ENCODE measurements around the gene PCSK6.

The PCSK6 gene

DNA sequence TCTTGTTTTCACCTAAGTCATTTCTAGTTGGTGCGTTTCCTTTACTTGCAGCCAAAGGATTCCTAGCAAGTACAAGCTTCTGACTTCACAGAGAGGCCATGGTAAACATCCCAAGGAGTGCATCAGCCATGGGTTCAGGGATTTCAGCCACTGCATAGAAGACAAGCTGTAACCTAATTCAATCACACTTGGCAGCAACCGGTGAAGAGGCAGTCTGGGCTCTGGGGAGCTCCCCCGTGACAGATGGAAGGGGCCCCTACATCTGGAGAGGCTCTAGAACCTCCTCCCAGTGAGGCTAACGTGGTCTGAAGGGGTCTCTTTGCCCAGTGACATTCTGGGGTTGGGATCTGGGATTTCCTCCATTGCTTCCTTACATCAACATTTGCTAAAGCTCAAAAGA, 186.1 kb downstream of the PCSK6 start:
- TF ChIP-seq SPI1 (IDR thresholded peaks at IDR 0.05; ENCODE audit: borderline replicate concordance, low read depth) (no peak), GABPA (IDR thresholded peaks at IDR 0.05; ENCODE audit: low read depth) (no peak), POLR2AphosphoS5 (IDR thresholded peaks at IDR 0.05; ENCODE audit: low read depth) (no peak)
- TF ChIP-seq, protein P1, sequence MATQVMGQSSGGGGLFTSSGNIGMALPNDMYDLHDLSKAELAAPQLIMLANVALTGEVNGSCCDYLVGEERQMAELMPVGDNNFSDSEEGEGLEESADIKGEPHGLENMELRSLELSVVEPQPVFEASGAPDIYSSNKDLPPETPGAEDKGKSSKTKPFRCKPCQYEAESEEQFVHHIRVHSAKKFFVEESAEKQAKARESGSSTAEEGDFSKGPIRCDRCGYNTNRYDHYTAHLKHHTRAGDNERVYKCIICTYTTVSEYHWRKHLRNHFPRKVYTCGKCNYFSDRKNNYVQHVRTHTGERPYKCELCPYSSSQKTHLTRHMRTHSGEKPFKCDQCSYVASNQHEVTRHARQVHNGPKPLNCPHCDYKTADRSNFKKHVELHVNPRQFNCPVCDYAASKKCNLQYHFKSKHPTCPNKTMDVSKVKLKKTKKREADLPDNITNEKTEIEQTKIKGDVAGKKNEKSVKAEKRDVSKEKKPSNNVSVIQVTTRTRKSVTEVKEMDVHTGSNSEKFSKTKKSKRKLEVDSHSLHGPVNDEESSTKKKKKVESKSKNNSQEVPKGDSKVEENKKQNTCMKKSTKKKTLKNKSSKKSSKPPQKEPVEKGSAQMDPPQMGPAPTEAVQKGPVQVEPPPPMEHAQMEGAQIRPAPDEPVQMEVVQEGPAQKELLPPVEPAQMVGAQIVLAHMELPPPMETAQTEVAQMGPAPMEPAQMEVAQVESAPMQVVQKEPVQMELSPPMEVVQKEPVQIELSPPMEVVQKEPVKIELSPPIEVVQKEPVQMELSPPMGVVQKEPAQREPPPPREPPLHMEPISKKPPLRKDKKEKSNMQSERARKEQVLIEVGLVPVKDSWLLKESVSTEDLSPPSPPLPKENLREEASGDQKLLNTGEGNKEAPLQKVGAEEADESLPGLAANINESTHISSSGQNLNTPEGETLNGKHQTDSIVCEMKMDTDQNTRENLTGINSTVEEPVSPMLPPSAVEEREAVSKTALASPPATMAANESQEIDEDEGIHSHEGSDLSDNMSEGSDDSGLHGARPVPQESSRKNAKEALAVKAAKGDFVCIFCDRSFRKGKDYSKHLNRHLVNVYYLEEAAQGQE (IDR thresholded peaks at IDR 0.05; ENCODE audit: insufficient replicate concordance, low read depth): no peak
- TF ChIP-seq, protein P2, sequence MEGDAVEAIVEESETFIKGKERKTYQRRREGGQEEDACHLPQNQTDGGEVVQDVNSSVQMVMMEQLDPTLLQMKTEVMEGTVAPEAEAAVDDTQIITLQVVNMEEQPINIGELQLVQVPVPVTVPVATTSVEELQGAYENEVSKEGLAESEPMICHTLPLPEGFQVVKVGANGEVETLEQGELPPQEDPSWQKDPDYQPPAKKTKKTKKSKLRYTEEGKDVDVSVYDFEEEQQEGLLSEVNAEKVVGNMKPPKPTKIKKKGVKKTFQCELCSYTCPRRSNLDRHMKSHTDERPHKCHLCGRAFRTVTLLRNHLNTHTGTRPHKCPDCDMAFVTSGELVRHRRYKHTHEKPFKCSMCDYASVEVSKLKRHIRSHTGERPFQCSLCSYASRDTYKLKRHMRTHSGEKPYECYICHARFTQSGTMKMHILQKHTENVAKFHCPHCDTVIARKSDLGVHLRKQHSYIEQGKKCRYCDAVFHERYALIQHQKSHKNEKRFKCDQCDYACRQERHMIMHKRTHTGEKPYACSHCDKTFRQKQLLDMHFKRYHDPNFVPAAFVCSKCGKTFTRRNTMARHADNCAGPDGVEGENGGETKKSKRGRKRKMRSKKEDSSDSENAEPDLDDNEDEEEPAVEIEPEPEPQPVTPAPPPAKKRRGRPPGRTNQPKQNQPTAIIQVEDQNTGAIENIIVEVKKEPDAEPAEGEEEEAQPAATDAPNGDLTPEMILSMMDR (IDR thresholded peaks at IDR 0.05; ENCODE audit: insufficient read depth, low read length): no peak
- H3K4me3 ChIP-seq (replicated peaks; ENCODE audit: insufficient read depth, low read length): no peak overlapping the region
- no peaks in the 10 kb centered on the region for H3K27me3 ChIP-seq (ENCODE audit: insufficient read depth, poor library complexity, severe bottlenecking)
- H3K27ac ChIP-seq (replicated peaks): no peak overlapping the region
- DNase-seq (ENCODE audit: low read depth in 1 of 2, low spot score in 1 of 2): no peak

DNA sequence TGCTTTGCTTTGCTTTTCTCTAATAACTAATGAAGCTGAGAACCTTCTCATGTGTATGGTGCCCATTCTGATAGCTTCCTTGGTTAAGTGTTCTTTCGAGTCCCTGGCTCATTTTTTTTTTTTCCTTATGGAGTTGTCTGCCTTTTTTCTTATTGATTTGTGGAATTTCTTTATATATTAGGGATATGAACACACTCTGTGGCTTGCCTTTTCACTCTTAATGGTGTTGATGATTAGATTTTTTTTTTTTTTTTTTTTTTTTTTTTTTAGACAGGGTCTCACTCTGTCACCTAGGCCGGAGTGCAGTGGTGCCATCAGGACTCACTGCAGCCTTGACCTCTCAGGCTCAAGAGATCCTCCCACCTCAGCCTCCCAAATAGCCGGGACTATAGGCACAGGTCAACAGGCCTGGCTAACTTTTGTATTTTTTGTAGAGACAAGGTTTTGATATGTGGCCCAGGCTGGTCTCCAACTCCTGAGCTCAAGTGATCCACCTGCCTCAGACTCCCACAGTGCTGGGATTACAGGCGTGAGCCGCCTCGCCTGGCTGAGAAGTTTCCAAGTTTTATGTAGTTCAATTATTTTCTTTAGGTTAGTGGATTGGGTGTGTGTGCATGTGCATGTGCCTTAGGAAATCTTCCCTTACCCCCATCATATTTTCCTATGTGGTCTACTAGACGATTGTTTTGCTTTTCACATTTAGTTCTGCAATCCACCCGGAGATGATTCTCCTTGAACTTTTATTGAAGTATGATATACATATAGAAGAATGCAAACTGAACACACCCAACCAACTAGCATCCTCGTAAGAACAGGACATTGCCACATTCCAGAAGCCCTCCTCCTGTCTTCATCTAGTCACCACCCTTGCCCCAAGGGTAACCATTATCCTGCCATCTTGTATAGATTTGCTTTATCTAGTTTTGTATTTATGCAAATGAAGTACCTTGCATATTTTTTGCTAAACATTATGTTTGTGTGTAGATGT, 192.8 kb downstream of the PCSK6 start:
- Histone ChIP-seq H3K4me3 (replicated peaks; ENCODE audit: insufficient read depth, low read length) (peak overlapping the region; percentile 93; the same call in 1 of the 2 replicates), H3K27ac (replicated peaks) (peak overlapping the region; percentile 98), H3K27me3 (ENCODE audit: insufficient read depth, poor library complexity, severe bottlenecking) (no peaks in the 10 kb centered on the region)
- no peak for TF ChIP-seq SPI1 (IDR thresholded peaks at IDR 0.05; ENCODE audit: borderline replicate concordance, low read depth)
- TF ChIP-seq, protein P1 (IDR thresholded peaks at IDR 0.05; ENCODE audit: insufficient replicate concordance, low read depth): no peak
- TF ChIP-seq, protein P2 (IDR thresholded peaks at IDR 0.05; ENCODE audit: insufficient read depth, low read length): no peak
- TF ChIP-seq GABPA (IDR thresholded peaks at IDR 0.05; ENCODE audit: low read depth): no peak
- no peak for TF ChIP-seq POLR2AphosphoS5 (IDR thresholded peaks at IDR 0.05; ENCODE audit: low read depth)
- no peak for DNase-seq (ENCODE audit: low read depth in 1 of 2, low spot score in 1 of 2)

DNA sequence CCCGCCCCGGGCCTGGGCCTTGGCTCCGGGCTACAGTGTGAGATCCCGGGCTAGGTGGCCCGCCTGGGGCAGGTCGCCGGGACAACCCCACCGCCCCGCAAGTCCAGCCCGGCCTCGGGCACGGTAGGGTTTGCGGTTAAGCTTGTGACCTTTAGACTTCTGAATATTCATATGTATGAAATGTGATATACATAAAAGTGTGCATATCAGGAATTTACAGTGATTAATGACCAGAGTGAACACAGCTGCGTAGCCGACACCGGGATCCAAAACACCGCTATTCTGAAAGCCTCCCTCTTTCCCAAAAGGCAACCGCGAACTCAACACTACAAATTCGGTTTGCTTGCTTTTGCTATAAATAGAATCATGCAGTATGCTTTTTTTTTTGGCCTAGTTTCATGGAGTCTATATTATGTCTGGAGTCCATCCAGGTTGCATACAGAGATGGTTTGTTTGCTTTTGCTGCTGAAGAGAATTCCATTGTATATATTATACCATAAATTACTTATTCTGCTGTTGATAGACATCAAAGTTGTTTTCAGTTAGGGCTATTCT, 193.8 kb downstream of the PCSK6 start:
- no peak for DNase-seq (ENCODE audit: low read depth in 1 of 2, low spot score in 1 of 2)
- Histone ChIP-seq H3K27ac (replicated peaks) (peak overlapping the region; percentile 98), H3K27me3 (ENCODE audit: insufficient read depth, poor library complexity, severe bottlenecking) (no peaks in the 10 kb centered on the region), H3K4me3 (replicated peaks; ENCODE audit: insufficient read depth, low read length) (peak overlapping the region; percentile 93)
- TF ChIP-seq, protein P2 (IDR thresholded peaks at IDR 0.05; ENCODE audit: insufficient read depth, low read length): no peak
- TF ChIP-seq POLR2AphosphoS5 (IDR thresholded peaks at IDR 0.05; ENCODE audit: low read depth) (no peak), SPI1 (IDR thresholded peaks at IDR 0.05; ENCODE audit: borderline replicate concordance, low read depth) (no peak), GABPA (IDR thresholded peaks at IDR 0.05; ENCODE audit: low read depth) (no peak)
- TF ChIP-seq, protein P1 (IDR thresholded peaks at IDR 0.05; ENCODE audit: insufficient replicate concordance, low read depth): no peak

Data from HL-60 (cell line).